GM06990 (cell line): Measurements from ENCODE around the gene PTPRM.
A peak's percentile ranks its signal among the peaks of the same experiment; 100 is the strongest.

Experiments used
- DNase-seq: peaks from one replicate; pipeline ENCODE4 v3.0.0-alpha.2; 2011; ENCODE audit not compliant: insufficient read length; ENCODE audit errors: extremely low read depth
- H3K27me3 ChIP-seq: replicated peaks from 2 replicates; pipeline ENCODE4 v1.6.0; 2011; ENCODE audit warnings: low read length; ENCODE audit not compliant: control insufficient read depth, insufficient read depth
- H3K36me3 ChIP-seq: 2 replicates; pipeline ENCODE4 v1.5.1; 2011; ENCODE audit warnings: low read length; ENCODE audit not compliant: control insufficient read depth, insufficient read depth
- H3K4me3 ChIP-seq: replicated peaks from 2 replicates; pipeline ENCODE4 v1.5.1; 2011; ENCODE audit warnings: low read depth, mild to moderate bottlenecking, control low read depth, low read length
- TF ChIP-seq, protein P1 (sequence below): IDR thresholded peaks from 2 replicates; pipeline ENCODE4 v1.5.1; 2011; ENCODE audit warnings: low read length, control low read depth, mild to moderate bottlenecking, inconsistent platforms; ENCODE audit not compliant: insufficient read depth, poor library complexity, severe bottlenecking

The PTPRM gene

DNA sequence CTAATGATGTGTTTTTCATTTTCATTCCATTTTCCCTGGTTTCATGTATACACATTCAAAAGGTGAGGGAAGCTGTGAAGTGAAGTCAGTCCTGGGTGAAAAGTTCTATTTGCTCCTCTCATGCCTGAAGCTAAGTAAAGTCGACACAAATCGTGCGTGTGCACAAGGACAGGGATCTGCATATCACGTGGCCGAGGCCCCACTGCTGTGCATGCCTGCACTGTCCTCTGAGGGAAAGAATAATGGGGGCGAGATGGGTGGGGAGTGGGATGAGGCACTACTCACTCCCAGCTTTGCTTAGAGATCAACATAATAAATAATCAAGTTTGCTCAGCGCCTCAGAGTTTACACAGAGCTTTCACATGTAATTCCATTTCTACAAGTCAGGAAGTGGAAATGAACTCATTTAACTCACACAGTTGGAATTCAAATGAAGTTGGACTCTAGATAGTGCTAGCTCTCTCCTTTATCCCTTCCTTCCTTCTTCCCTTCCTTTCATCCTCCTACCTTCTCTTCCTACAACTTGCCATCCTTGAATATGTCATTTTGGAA lies 5.1 kb upstream of the PTPRM start:
- H3K4me3 ChIP-seq = no peak overlapping the region
- no peak for DNase-seq
- TF ChIP-seq, protein P1, sequence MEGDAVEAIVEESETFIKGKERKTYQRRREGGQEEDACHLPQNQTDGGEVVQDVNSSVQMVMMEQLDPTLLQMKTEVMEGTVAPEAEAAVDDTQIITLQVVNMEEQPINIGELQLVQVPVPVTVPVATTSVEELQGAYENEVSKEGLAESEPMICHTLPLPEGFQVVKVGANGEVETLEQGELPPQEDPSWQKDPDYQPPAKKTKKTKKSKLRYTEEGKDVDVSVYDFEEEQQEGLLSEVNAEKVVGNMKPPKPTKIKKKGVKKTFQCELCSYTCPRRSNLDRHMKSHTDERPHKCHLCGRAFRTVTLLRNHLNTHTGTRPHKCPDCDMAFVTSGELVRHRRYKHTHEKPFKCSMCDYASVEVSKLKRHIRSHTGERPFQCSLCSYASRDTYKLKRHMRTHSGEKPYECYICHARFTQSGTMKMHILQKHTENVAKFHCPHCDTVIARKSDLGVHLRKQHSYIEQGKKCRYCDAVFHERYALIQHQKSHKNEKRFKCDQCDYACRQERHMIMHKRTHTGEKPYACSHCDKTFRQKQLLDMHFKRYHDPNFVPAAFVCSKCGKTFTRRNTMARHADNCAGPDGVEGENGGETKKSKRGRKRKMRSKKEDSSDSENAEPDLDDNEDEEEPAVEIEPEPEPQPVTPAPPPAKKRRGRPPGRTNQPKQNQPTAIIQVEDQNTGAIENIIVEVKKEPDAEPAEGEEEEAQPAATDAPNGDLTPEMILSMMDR = no peak
- no peaks in the 10 kb centered on the region; the same call in none of the 2 replicates for H3K27me3 ChIP-seq
- no peaks in the 10 kb centered on the region for H3K36me3 ChIP-seq

DNA sequence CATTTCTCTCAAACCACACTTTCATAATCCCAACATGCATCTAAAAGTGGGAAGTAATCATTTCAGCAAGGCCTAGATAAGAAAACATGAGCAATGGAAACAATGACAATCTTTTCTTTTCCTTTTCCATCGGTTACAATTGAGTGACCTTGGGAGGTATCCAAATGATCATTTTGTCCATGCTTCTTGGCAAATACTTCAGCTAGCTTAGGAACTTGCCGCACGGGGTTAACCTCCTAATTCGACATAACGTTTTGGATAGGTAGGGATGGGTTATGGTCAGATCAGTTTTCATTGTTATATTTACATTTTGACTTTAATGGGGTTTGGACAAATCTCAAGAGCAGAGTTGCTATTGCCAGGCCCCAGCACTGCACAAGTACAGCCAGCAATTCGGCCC lies 4.6 kb upstream of the PTPRM start:
- TF ChIP-seq, protein P1 = no peak
- no peak for DNase-seq
- Histone ChIP-seq H3K36me3 (no peaks in the 10 kb centered on the region), H3K4me3 (no peak overlapping the region), H3K27me3 (no peaks in the 10 kb centered on the region; the same call in none of the 2 replicates)

DNA sequence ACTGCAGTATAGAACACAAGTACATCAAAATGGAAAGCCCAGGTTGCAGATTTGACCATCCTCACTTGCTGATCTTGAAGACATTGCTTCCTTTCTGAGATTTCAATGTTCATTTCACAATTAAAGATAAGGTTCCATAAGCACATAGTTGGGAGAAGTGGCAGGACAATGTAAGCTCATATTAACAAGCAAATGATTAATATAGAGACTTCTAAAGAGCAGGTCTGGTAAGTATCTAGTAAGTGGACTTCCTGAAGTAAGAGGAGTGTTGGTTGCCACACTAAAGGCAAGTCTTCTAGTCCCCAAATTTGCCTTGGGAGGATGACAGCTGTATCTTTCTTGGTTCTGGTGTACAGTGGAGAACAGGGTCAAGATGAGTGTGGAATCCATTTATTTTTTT lies 1.4 kb upstream of the PTPRM start:
- TF ChIP-seq, protein P1 = no peak
- no peak for DNase-seq
- H3K36me3 ChIP-seq = no peaks in the 10 kb centered on the region
- H3K27me3 ChIP-seq = no peaks in the 10 kb centered on the region; the same call in none of the 2 replicates
- no peak overlapping the region for H3K4me3 ChIP-seq

DNA sequence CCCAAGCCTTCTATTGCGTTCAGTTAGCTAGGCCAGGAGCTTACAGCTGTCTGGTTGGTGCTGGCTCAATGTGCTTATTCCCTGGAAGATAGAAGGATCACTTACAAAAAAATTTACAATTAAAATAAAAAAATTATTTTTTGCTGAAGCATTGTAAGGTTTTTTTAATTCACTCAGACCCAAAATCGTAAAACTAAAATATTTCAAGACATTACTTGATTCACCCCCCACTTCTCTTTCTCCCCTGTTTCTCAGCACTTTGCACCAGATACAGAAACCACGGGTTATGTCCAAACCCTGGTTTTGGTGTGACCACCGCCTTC lies 911 bp upstream of the PTPRM start:
- Histone ChIP-seq H3K4me3 (peak overlapping the region; percentile 36), H3K36me3 (no peaks in the 10 kb centered on the region), H3K27me3 (no peaks in the 10 kb centered on the region; the same call in none of the 2 replicates)
- DNase-seq = no peak
- TF ChIP-seq, protein P1 = no peak

DNA sequence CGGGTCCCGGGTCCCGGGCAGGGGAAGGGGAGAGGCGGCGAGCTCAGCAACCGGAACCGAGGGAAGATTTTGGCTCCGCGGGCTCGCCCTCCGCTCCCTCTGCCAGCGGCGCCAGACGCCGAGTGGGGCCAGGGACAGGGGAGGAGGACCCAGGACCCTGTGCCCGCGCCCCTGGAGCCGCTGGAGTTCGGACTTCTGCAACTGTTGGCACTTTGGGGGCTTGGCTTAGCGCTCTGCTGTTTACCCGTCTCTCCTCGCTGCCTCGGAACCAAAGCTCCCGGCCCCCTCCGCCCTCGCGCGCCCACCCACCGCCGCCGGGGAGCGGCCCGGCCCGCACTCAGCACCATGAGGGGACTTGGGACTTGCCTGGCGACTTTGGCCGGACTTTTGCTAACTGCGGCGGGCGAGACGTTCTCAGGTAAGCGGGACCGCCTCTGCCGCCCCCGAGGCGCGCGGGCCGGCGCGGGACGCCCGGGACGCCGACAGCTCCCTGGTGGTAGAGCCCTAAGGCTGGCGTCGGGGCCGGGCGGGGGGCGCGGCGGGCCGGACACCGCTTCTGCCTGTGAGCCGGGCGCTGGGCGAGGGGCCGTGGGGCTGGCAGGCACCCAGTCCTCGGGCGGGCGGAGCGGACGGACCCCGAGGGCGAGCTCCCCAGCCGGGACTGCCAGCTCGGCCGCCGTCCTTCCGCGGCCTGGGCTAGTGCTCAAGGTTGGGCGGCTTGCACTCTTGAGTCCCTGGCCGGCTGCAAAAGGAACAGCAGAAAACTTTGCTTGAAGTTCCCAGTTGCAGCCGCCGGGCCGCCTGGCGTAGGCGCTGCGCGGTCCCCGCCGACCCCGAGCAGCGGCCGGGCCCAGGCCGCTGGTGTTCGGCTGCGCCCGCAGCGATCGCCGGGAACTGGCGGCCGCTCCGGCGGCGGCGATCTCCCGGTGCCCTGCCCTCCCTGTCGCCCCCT lies 634 bp downstream of the PTPRM start:
- Histone ChIP-seq H3K4me3 (peak overlapping the region; percentile 55), H3K27me3 (no peaks in the 10 kb centered on the region; the same call in none of the 2 replicates), H3K36me3 (no peaks in the 10 kb centered on the region)
- peak; percentile 6 for DNase-seq
- TF ChIP-seq, protein P1 = no peak
